GM12865 (cell line): ENCODE measurements around the gene ROBO3.

Experiments used
- DNase-seq: peaks from one replicate; pipeline ENCODE4 v3.0.0; 2010; ENCODE audit warnings: low read depth
- H3K4me3 ChIP-seq: 2 replicates; pipeline ENCODE4 v1.5.1; 2011; ENCODE audit warnings: mild to moderate bottlenecking, low read depth, low read length, control low read depth
- CTCF ChIP-seq: IDR thresholded peaks from 2 replicates; pipeline ENCODE4 v1.5.1; 2011; ENCODE audit warnings: low read length, control low read depth, low read depth, inconsistent platforms; ENCODE audit not compliant: insufficient read depth; ENCODE audit errors: missing control alignments

The ROBO3 gene

GRCh38 chr11:124830749-124831148 lies 34.5 kb upstream of the ROBO3 start:
- TF ChIP-seq CTCF, result no peak
- no peak overlapping the region for H3K4me3 ChIP-seq
- no peak for DNase-seq

DNA sequence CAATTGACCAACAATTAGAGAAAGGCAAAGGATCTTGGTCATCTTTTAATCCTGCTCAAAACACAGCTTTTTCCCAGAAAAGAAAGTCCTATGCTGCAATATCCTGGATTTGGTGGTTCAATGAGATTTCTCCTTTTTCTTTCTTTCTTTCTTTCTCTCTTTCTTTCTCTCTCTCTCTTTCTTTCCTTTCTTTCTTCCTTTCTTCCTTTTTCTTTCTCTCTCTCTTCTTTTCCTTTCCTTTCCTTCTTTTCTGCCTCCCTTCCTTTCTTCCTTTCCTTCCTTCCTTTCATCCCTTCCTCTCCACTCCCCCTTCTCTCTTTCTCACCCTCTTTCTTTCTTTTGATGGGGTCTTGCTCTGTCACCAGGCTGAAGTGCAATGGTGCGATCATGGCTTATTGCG lies 33.3 kb upstream of the ROBO3 start:
- DNase-seq, result no peak
- TF ChIP-seq CTCF, result no peak

DNA sequence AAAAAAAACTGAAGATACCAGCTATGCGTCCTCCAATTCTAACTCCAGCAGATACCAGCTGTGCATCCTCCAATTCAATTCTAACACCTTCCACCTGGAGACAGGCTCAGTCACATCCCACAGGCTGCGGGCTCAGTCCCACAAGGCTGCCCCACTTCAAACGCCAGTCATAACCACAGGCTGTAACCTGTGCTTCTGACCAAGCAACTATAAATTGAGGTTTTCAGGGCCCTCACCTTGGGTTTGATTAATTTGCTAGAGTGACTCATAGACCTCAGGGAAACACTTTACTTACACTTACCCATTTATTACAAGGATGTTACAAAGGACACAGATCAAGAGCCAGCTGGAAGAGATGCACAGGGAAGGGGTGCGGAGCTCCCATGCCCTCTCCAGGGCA lies 32.7 kb upstream of the ROBO3 start:
- no peak overlapping the region for H3K4me3 ChIP-seq
- DNase-seq, result no peak
- no peak for TF ChIP-seq CTCF

More for the DNA sequence above, 33.3 kb upstream of the ROBO3 start:
- H3K4me3 ChIP-seq, result no peak overlapping the region

DNA sequence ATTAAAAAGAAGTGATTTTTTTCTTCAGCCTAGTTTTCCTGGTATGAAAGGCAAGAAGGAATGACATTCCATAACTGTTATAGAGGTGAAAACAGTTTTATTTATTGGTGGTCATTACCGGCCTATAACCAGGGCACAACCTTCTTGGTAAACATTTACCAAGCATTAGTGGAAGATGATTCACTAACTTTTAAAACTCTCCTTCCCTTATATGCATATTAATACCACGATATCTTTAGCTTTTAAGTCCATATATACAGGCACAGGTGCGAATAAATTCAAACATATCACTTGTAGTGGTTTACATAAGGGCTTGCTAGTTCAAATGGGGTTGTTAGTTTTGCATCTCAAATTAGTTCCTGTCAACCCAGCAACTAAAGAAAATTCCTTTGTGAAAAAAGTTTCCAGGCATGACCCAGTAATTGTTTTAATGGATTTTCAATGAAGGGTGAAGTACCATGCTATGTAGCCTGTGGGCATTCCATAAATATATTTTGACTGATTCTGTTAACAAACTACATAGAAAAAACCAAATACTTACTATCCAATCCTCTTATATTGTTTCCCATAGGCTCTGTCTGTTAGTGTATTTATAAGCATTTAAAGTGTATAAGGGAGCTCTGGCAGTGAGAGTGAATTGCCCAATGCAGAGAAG lies 30.6 kb upstream of the ROBO3 start:
- no peak overlapping the region for H3K4me3 ChIP-seq
- TF ChIP-seq CTCF, result no peak
- no peak for DNase-seq

GRCh38 chr11:124835918-124836317 lies 29.3 kb upstream of the ROBO3 start:
- no peak for TF ChIP-seq CTCF
- no peak for DNase-seq
- no peak overlapping the region for H3K4me3 ChIP-seq

- H3K4me3 ChIP-seq, result no peak overlapping the region
- TF ChIP-seq CTCF, result peak; percentile 58
- peak; percentile 52 for DNase-seq
These were observed 27.8 kb upstream of the ROBO3 start for GRCh38 chr11:124837491-124837856.

- no peak for DNase-seq
- no peak for TF ChIP-seq CTCF
- no peak overlapping the region for H3K4me3 ChIP-seq
These were observed 26.5 kb upstream of the ROBO3 start for GRCh38 chr11:124838805-124839127.
